HCT116 (cell line): ENCODE results near the gene DIP2C.

ENCODE experiments used
- CTCF ChIP-seq, 3 experiments: fragments of 200-600 bp in 1 of 3; sonication (generic) in 1 of 3; IDR thresholded peaks in 2 of 3; conservative IDR thresholded peaks in 1 of 3; 2 replicates each; pipeline ENCODE4 v1.5.1; 2012 to 2017; ENCODE audit warnings: low read depth in 2 of 3, low read length in 2 of 3, antibody characterized with exemption in 1 of 3, borderline replicate concordance in 1 of 3, control low read depth in 1 of 3, mild to moderate bottlenecking in 1 of 3, mixed read lengths in 1 of 3, mixed run types in 1 of 3, moderate library complexity in 1 of 3; ENCODE audit not compliant: insufficient read depth in 1 of 3
- EZH2 ChIP-seq: fragments of 200-600 bp; sonication (generic); IDR thresholded peaks from 2 replicates; pipeline ENCODE4 v1.6.1; 2017; ENCODE audit warnings: antibody characterized with exemption, mixed run types
- FOSL1 ChIP-seq: IDR thresholded peaks from 2 replicates; pipeline ENCODE4 v1.6.1; 2012; ENCODE audit warnings: low read depth
- POLR2AphosphoS5 ChIP-seq: IDR thresholded peaks from 2 replicates; pipeline ENCODE4 v1.6.1; 2011; ENCODE audit warnings: mild to moderate bottlenecking, low read depth, low read length, moderate library complexity
- REST ChIP-seq: IDR thresholded peaks from 2 replicates; pipeline ENCODE4 v1.6.1; 2012; ENCODE audit warnings: low read depth

GRCh38 chr10:377228-377627 is 312.2 kb downstream of the DIP2C start:
- TF ChIP-seq CTCF (IDR thresholded peaks at IDR 0.05 in 2 of 3, conservative IDR thresholded peaks at IDR 0.05 in 1 of 3; ENCODE audit: borderline replicate concordance in 1 of 3, insufficient read depth in 1 of 3, low read depth in 2 of 3, low read length in 2 of 3): no peak
- TF ChIP-seq EZH2: no peak
- no peak for TF ChIP-seq POLR2AphosphoS5
- TF ChIP-seq FOSL1: no peak
- no peak for TF ChIP-seq REST
